Activated CD8-positive, alpha-beta T cell treated with anti-CD3 and anti-CD28 coated beads for 36 hours (primary cell): ENCODE measurements around the gene ACACA. TPM values are rescaled to one million over a fixed set of nuclear protein-coding genes. Genes with fewer than 3 reads are reported as not detected.

Experiments used
- ATAC-seq: fragments of 200-7000 bp; cut with Tn5 transposase; one replicate; pipeline ENCODE4 v1.10.0; 2021; ENCODE audit warnings: mild to moderate bottlenecking, moderate library complexity
- CTCF ChIA-PET: fragments of 350-600 bp; sonication (Branson Sonifier 250); formaldehyde crosslinking; loops from one replicate; lab custom pipeline; 2021; ENCODE audit warnings: antibody characterized with exemption; lab: Charles Lee
- POLR2A ChIA-PET: fragments of 350-600 bp; sonication (Branson Sonifier 250); formaldehyde crosslinking; loops from one replicate; lab custom pipeline; 2021; ENCODE audit warnings: antibody characterized with exemption; lab: Charles Lee
- DNase-seq: peaks from one replicate; pipeline ENCODE4 v3.0.0-alpha.2; 2020
- H3K27ac Mint-ChIP-seq: one replicate; pipeline ENCODE4 v1.8.0; 2021; ENCODE audit warnings: mild to moderate bottlenecking, mixed read lengths
- H3K27me3 Mint-ChIP-seq: one replicate; pipeline ENCODE4 v1.8.0; 2021; ENCODE audit warnings: mixed read lengths
- H3K36me3 Mint-ChIP-seq: one replicate; pipeline ENCODE4 v1.8.0; 2021; ENCODE audit warnings: low read depth, mixed read lengths
- H3K4me1 Mint-ChIP-seq: one replicate; pipeline ENCODE4 v1.8.0; 2021; ENCODE audit warnings: low read depth, mixed read lengths
- H3K4me3 Mint-ChIP-seq: one replicate; pipeline ENCODE4 v1.8.0; 2021; ENCODE audit warnings: mild to moderate bottlenecking, moderate library complexity, mixed read lengths
- H3K9me3 Mint-ChIP-seq: one replicate; pipeline ENCODE4 v1.8.0; 2021; ENCODE audit warnings: mixed read lengths
- intact Hi-C: fragments of 100-400 bp; cut with micrococcal nuclease; formaldehyde crosslinking; loops from one replicate; pipeline ENCODE4 v1.10.0; 2022
- total RNA-seq, 2 experiments: library from RNA; stranded (reverse); gene quantifications; one replicate each; pipeline ENCODE4 v1.2.3, GENCODE V29; 2021
- TF ChIP-seq, protein P1 (sequence below): fragments of 200-600 bp; IDR thresholded peaks from one replicate; pipeline ENCODE4 v1.8.0; 2022; ENCODE audit warnings: antibody characterized with exemption, mild to moderate bottlenecking

The ACACA gene
- total RNA-seq, 2 experiments from 2014 or later = 66.0 to 68.2 TPM

DNA sequence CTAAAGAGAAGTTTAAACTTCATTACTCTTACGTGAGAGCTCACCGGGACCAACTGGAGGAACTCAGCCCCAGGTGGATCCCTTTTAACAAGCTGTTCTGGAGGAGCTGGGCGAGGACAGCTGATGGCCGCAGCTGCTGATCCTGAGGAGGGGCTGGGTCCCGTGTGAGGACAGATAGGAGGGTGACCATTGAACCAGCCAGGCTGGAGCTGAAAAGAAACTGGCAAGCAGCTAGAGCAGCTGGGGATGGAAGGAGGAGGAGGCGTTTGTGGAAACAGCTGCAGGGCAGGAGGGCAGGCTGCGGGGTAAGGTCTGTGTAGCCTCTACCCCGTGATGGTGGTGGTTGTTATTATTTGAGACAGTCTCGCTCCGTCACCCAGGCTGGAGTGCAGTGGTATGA is 338.4 kb downstream of the ACACA start:
- H3K27ac Mint-ChIP-seq = no peak overlapping the region
- intact Hi-C loops = no loop called here
- no peaks in the 10 kb centered on the region for H3K36me3 Mint-ChIP-seq
- DNase-seq (no peak), ATAC-seq (no peak)
- TF ChIP-seq, protein P1, sequence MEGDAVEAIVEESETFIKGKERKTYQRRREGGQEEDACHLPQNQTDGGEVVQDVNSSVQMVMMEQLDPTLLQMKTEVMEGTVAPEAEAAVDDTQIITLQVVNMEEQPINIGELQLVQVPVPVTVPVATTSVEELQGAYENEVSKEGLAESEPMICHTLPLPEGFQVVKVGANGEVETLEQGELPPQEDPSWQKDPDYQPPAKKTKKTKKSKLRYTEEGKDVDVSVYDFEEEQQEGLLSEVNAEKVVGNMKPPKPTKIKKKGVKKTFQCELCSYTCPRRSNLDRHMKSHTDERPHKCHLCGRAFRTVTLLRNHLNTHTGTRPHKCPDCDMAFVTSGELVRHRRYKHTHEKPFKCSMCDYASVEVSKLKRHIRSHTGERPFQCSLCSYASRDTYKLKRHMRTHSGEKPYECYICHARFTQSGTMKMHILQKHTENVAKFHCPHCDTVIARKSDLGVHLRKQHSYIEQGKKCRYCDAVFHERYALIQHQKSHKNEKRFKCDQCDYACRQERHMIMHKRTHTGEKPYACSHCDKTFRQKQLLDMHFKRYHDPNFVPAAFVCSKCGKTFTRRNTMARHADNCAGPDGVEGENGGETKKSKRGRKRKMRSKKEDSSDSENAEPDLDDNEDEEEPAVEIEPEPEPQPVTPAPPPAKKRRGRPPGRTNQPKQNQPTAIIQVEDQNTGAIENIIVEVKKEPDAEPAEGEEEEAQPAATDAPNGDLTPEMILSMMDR = no peak
- no peak overlapping the region for H3K4me3 Mint-ChIP-seq
- ChIA-PET POLR2A (no interaction called here), CTCF (interaction anchor here (2.3 kb wide), 1 partner anchor 21 kb away, joined by 9 read pairs; no protein-coding TSS in a partner anchor)
- no peaks in the 10 kb centered on the region for H3K4me1 Mint-ChIP-seq
- peaks cover 2% of the 10 kb centered on the region for H3K27me3 Mint-ChIP-seq
- no peaks in the 10 kb centered on the region for H3K9me3 Mint-ChIP-seq

DNA sequence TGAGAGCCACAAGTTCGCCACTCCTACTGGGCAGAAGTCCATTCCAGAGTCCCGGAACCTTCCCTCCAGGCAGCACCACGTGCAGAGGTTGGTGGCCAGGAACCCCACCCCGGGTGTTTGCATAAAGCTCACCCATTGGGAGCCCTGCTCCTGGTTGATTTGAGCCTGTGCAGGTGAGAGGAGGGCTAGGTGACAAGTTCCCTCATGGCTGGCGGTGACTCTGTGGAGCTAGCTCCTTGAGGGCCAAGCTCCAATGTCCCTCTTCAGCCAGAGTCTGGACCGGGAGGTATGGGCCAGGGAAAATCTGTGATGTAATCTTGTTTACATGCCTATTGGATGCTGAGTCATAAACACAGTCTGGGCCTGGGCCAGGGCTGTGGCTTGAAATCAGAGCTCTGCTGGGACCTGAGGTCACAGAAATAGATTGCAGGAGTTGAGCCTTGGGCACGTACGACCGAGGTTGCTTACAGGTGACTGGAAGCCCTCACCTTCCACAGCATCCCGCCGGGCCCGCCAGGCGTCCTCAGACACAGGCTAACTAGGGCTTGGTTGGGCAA is 339.0 kb downstream of the ACACA start:
- DNase-seq = no peak
- ATAC-seq = no peak
- Mint-ChIP-seq H3K27me3 (peaks cover 2% of the 10 kb centered on the region), H3K4me1 (no peaks in the 10 kb centered on the region), H3K4me3 (no peak overlapping the region), H3K9me3 (no peaks in the 10 kb centered on the region), H3K27ac (no peak overlapping the region), H3K36me3 (no peaks in the 10 kb centered on the region)
- POLR2A ChIA-PET = no interaction called here
- TF ChIP-seq, protein P1 = no peak
- CTCF ChIA-PET = interaction anchor here (2.3 kb wide), 1 partner anchor 20 kb away, joined by 9 read pairs; no protein-coding TSS in a partner anchor
- intact Hi-C loops = no loop called here

DNA sequence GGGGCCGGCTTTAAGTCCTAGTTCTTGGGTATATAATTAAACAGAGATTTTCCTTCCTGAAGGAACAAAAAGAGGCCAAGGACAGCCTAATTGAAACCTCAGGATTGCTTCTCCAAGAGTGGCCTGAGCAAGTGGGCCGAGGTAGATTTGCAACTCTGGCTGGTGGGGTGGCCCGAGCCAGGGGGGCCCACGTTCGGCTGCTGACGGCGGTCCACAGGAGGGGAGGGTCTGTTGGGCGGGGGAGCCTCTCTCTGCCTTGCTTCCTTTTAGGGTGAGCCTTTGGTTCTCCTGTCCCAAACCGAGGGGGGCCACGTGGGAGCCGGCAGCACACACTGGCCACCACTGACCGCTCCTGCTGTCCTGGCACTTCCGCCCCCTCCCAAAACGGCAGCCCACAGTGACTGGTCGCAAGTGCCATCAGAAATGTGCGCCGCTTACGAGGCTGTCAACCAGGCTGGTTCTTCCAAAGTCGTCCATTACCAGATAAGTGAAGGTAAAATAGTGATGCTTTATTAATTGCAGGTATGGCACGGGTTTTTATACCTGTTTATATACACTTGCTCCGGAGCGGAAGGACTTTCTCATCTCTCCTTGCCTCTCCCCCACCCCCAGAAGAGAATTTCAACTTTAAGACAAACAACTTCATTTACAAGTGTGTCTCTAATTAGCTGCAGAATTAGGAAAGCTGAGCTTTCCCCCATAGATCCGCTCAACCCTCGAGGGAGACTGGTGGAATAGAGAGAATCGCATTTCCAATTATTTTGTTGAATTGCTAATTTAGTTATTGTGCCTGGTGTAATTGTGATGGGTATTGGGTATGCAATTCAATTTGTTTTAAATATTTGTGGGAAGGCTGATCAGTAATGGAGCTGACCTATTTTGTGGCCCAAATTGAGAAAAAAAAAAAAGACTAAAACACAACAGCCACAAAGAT is 340.0 kb downstream of the ACACA start:
- DNase-seq = no peak
- ATAC-seq = no peak
- ChIA-PET CTCF (interaction anchor here (0.8 kb wide), 1 partner anchor 19 kb away, joined by 3 read pairs; no protein-coding TSS in a partner anchor), POLR2A (no interaction called here)
- H3K36me3 Mint-ChIP-seq = no peaks in the 10 kb centered on the region
- H3K27ac Mint-ChIP-seq = no peak overlapping the region
- no peak overlapping the region for H3K4me3 Mint-ChIP-seq
- H3K27me3 Mint-ChIP-seq = no peaks in the 10 kb centered on the region
- TF ChIP-seq, protein P1 = no peak
- no peaks in the 10 kb centered on the region for H3K9me3 Mint-ChIP-seq
- no peaks in the 10 kb centered on the region for H3K4me1 Mint-ChIP-seq
- intact Hi-C loops = no loop called here

DNA sequence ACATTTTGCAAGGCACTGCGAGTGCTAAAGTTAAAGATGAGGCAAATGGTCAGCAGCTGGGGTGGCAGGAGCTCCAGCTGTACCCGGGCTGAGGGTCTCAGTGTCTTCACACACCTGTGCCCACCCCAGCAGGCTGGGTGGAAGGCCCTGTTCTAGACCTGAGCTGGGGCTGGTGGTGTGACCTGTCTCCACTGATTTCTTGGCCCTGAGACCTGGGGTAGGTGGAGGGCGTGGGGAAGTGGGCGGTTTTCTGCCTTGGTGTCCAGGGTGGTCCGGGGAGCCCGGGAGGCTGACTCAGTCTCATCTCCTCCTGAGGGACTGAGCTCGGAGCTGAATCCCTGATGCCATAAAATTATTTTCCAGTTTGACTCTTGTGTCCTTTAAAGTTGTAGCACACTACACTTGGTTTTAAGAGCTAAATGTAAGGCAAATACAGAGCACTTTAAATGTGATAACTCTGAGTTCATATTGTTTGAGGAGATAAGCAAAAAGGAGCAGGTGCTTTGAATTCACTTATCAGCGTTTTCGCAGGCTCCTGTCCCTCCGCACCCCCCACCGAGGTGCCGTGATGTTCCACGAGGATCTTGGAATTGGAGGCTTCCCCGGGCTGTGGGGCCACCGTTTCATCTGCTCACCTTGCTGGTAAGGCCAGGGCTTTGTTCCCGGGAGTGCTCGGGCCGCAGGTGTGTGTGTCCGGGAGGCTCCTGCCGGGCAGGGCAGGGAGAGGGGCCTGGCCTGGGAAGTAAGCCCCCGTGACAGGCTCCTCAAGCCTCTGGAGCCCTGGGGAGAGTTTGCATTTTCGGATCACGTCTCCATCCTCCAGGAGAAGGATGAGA is 340.9 kb downstream of the ACACA start:
- Mint-ChIP-seq H3K9me3 (no peaks in the 10 kb centered on the region), H3K4me1 (no peaks in the 10 kb centered on the region), H3K36me3 (no peaks in the 10 kb centered on the region), H3K27ac (no peak overlapping the region), H3K27me3 (no peaks in the 10 kb centered on the region), H3K4me3 (no peak overlapping the region)
- CTCF ChIA-PET = interaction anchor here (0.8 kb wide), 1 partner anchor 18 kb away, joined by 3 read pairs; no protein-coding TSS in a partner anchor
- no peak for DNase-seq
- ATAC-seq = no peak
- TF ChIP-seq, protein P1 = no peak
- intact Hi-C loops = no loop called here
- POLR2A ChIA-PET = interaction anchor here (0.6 kb wide), 1 partner anchor 12 kb away, joined by 3 read pairs; no protein-coding TSS in a partner anchor
